Choroid plexus epithelial cell (primary cell): ENCODE results near the gene CDK12.
"Not testable (repeated sequence)": the region's sequence is repeated elsewhere in the genome, so short reads cannot be mapped to it uniquely, and the experiment has no call there.

Experiments
- DNase-seq: peaks from one replicate; pipeline ENCODE4 v3.0.0-alpha.2; 2010; ENCODE audit warnings: low read depth
- H3K4me3 ChIP-seq: 2 replicates; pipeline ENCODE4 v1.5.1; 2011; ENCODE audit warnings: low read depth, mild to moderate bottlenecking, control low read depth, low read length, moderate library complexity
- CTCF ChIP-seq: conservative IDR thresholded peaks from 2 replicates; pipeline ENCODE4 v1.5.1; 2011; ENCODE audit warnings: low read depth, mild to moderate bottlenecking, control low read depth, inconsistent platforms, low read length, moderate library complexity

Gene CDK12

GRCh38 chr17:39483506-39483905, 22.2 kb downstream of the CDK12 start:
- H3K4me3 ChIP-seq: no peak overlapping the region
- no peak for TF ChIP-seq CTCF
- DNase-seq: no peak

DNA sequence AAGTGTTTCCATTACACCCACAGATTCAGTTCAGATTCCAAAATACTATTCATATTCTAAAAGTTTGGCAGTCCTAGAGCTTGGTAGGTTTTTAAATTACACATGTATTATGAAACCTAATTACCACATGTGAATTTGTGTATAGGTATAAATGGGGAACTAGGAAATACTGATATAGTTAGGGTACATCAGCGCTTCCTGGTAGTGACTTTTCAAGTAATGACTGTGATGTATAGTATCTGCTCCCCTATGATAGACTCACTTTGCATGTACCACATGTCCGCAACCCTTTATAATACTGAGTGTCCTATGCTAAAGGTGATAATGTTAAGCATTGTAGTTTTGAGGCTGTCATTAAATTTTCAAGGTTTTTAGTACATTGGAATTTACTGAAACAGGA, 22.9 kb downstream of the CDK12 start:
- DNase-seq: no peak
- H3K4me3 ChIP-seq: no peak overlapping the region
- TF ChIP-seq CTCF: no peak

- DNase-seq: peak; percentile 95
- no peak overlapping the region for H3K4me3 ChIP-seq
- TF ChIP-seq CTCF: no peak
These were observed 24.3 kb downstream of the CDK12 start for GRCh38 chr17:39485555-39485954.

GRCh38 chr17:39486242-39486641, 25.0 kb downstream of the CDK12 start:
- no peak for TF ChIP-seq CTCF
- DNase-seq: peak; percentile 58
- H3K4me3 ChIP-seq: no peak overlapping the region

GRCh38 chr17:39487490-39487889, 26.2 kb downstream of the CDK12 start:
- H3K4me3 ChIP-seq, DNase-seq: not testable (repeated sequence)

GRCh38 chr17:39487946-39488345, 26.7 kb downstream of the CDK12 start:
- H3K4me3 ChIP-seq: no peak overlapping the region
- TF ChIP-seq CTCF: no peak
- no peak for DNase-seq

- DNase-seq, H3K4me3 ChIP-seq: not testable (repeated sequence)
These were observed 35.6 kb downstream of the CDK12 start for GRCh38 chr17:39496921-39497320.

- H3K4me3 ChIP-seq: no peak overlapping the region
- no peak for TF ChIP-seq CTCF
- DNase-seq: no peak
These were observed 46.2 kb downstream of the CDK12 start for GRCh38 chr17:39507511-39507910.
